ENCODE results near the gene PARP6. TPM values are rescaled to one million over a fixed set of nuclear protein-coding genes. Genes with fewer than 3 reads are reported as not detected.
A peak's percentile ranks its signal among the peaks of the same experiment; 100 is the strongest.

PARP6 gene
- total and polyA plus RNA-seq, 9 of the 15 experiments (the other 6 are each of a cell fraction or from before 2014, with no cell fraction given), result 14.8 to 83.2 (median 28.3) TPM

DNA sequence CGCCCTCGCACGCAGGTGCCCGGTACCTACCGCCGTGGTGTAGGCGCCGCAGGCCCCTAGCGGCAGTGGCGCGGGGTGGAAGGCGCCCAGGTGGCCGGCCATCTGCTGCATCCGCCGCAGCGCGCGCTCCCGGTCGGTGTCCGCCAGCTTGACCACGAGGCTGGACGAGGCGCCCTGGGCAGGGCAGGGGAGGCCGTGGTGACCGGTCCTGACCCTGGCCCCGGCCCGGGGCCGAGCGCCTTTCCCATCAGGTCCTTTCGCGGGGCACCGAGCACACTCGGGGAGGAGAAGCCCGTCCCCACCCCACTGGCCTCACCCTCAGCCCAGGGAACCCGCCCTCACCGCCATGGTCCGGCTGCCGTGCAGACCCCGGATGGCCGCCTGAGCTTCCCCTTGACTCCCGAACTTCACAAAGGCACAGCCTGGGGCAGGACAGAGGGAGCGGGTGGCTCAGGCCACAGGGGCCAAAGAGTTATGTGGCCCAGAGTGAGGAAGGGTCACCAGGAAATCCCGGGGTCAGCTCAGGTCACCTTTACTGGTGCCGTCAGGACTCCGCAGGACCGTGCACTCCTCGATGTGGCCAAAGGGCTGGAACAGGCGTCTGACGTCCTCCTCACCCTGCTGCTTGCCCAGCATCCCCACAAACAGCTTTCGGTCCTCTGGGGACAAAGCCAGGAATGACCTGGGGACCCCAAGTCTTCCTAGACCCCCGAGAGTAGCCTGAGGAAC, 17.4 kb upstream of the PARP6 start:
- CTCF ChIA-PET (ENCODE audit: low intra/inter-chr PET ratio), result no interaction called here
- DNase-seq (ENCODE audit: extremely low read depth in 1 of 4, low spot score in 3 of 4) (no peak), FAIRE-seq (no peak), ATAC-seq (no peak)
- POLR2A ChIA-PET, result interaction anchor here (1.5 kb wide), 1 partner anchor 63 kb away, joined by 4 read pairs; no protein-coding TSS in a partner anchor
- peaks cover 0 to 18% of the 10 kb centered on the region in 2 experiments; a peak in 2 of 5 replicates for H3K4me1 ChIP-seq (replicated peaks in 1 of 2; ENCODE audit: control insufficient read depth in 2 of 2, insufficient read depth in 2 of 2, low read length in 2 of 2)
- in situ Hi-C loops (cut with MboI) (no loop called here), intact Hi-C loops (cut with micrococcal nuclease) (no loop called here)
- no peak overlapping the region for H3K4me2 ChIP-seq (ENCODE audit: insufficient read depth, low read length)
- H3K4me3 ChIP-seq, result no peak overlapping the region
- H3K9ac ChIP-seq (ENCODE audit: insufficient read depth in 1 of 2, low read depth in 2 of 2, low read length in 2 of 2), result no peak overlapping the region
- H3K9me3 ChIP-seq (replicated peaks; ENCODE audit: control insufficient read depth, insufficient read depth, low read depth, low read length), result no peaks in the 10 kb centered on the region
- no peak overlapping the region for H3K27ac ChIP-seq (ENCODE audit: extremely low read depth, low read depth, low read length)
- H3K27me3 ChIP-seq (ENCODE audit: control insufficient read depth in 2 of 2, insufficient read depth in 2 of 2, low read length in 2 of 2), result peaks cover 53 to 79% of the 10 kb centered on the region in 2 experiments
- no peaks in the 10 kb centered on the region for H3K36me3 ChIP-seq (ENCODE audit: control insufficient read depth, insufficient read depth, low read length)
- no peaks in the 10 kb centered on the region for H3K9me1 ChIP-seq (ENCODE audit: control insufficient read depth, insufficient read depth, low read length)
- H4K20me1 ChIP-seq (replicated peaks; ENCODE audit: control insufficient read depth, insufficient read depth, low read length), result peaks cover 4% of the 10 kb centered on the region; the same call in 1 of the 2 replicates
- TF ChIP-seq, protein P1, sequence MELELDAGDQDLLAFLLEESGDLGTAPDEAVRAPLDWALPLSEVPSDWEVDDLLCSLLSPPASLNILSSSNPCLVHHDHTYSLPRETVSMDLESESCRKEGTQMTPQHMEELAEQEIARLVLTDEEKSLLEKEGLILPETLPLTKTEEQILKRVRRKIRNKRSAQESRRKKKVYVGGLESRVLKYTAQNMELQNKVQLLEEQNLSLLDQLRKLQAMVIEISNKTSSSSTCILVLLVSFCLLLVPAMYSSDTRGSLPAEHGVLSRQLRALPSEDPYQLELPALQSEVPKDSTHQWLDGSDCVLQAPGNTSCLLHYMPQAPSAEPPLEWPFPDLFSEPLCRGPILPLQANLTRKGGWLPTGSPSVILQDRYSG (tag; conservative IDR thresholded peaks at IDR 0.05; ENCODE audit: low read depth), result no peak
- TF ChIP-seq TBL1XR1 (IDR thresholded peaks at IDR 0.05; ENCODE audit: low read length in 2 of 2), result no peak
- TF ChIP-seq, protein P2, sequence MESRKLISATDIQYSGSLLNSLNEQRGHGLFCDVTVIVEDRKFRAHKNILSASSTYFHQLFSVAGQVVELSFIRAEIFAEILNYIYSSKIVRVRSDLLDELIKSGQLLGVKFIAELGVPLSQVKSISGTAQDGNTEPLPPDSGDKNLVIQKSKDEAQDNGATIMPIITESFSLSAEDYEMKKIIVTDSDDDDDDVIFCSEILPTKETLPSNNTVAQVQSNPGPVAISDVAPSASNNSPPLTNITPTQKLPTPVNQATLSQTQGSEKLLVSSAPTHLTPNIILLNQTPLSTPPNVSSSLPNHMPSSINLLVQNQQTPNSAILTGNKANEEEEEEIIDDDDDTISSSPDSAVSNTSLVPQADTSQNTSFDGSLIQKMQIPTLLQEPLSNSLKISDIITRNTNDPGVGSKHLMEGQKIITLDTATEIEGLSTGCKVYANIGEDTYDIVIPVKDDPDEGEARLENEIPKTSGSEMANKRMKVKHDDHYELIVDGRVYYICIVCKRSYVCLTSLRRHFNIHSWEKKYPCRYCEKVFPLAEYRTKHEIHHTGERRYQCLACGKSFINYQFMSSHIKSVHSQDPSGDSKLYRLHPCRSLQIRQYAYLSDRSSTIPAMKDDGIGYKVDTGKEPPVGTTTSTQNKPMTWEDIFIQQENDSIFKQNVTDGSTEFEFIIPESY (CRISPR knock-in tag; IDR thresholded peaks at IDR 0.05), result peak; percentile 14; the same call in 1 of the 2 replicates
- H3K79me2 ChIP-seq (ENCODE audit: control insufficient read depth, insufficient read depth, low read length), result no peaks in the 10 kb centered on the region
- no TSS peak for BruUV-seq (replicated peaks)
- no peak overlapping the region for H2AFZ ChIP-seq (ENCODE audit: low read depth, low read length)
- 29% methylated on average over 30 of the region's 52 CpGs for WGBS (ENCODE audit: insufficient coverage, low coverage, missing lambda C conversion rate)
